Endothelial cell of hepatic sinusoid (primary cell): ENCODE results near the gene WHAMM.
"Not testable (repeated sequence)": the region's sequence is repeated elsewhere in the genome, so short reads cannot be mapped to it uniquely, and the experiment has no call there.

ENCODE experiments used
- in situ Hi-C: cut with HindIII; loops from 2 replicates; pipeline ENCODE4 v1.10.0; 2017; ENCODE audit warnings: low sequenced_read_pairs

The WHAMM gene

DNA sequence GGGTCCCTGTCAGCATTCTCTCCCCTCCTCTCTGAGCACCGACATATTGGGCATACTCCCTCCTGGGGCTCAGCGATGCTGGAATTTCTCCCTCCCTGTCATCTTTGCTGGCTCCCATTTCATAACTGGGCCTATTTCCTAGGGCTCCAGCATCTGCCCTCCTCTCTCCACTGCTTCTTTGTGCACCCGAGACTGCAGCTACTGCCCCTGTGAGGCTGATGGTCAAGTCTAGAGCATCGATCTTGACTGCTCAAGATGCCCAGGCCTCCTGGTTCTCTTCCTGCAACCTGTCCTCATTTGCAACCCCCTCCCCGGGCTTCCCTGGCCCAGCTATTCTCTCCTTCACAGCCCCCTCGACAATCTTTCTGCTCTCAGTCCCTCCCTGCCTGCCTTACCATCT, 53.5 kb downstream of the WHAMM start:
- in situ Hi-C loops: no loop called here

DNA sequence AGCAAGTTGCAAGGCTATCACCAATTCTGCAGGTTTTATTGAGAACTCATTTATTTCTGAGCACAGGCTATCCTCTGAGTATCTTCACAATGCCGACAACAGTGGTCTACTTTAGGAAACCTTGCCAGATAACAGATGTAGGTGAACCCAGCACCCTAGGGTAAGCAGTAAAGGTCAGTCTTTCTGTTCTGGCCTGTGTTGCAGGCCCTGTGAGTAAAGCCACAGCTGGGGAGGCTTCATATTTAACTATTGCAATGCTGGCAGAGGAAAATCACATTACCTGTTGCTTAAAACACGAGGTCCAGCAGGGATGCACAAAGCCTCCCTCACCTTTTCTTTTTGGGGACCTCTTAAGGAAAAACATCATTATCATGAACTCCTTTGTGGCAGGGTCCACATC, 55.5 kb downstream of the WHAMM start:
- in situ Hi-C loops: no loop called here

DNA sequence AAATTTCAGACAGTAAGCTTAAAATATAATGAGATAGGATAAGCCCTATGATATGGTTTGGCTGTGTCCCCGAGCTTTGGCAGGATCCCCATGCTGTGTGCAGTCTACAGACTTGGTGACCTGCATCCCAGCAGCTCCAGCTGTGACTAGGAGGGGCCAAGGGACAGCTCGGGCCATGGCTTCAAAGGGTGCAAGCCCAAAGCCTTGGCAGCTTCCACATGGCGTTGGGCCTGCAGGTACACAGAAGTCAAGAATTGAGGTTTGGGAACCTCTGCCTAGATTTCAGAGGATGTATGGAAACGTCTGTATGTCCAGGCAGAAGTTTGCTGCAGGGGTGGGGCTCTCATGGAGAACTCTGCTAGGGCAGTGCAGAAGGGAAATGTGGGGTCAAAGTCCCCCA, 56.2 kb downstream of the WHAMM start:
- in situ Hi-C loops: not testable (repeated sequence)

DNA sequence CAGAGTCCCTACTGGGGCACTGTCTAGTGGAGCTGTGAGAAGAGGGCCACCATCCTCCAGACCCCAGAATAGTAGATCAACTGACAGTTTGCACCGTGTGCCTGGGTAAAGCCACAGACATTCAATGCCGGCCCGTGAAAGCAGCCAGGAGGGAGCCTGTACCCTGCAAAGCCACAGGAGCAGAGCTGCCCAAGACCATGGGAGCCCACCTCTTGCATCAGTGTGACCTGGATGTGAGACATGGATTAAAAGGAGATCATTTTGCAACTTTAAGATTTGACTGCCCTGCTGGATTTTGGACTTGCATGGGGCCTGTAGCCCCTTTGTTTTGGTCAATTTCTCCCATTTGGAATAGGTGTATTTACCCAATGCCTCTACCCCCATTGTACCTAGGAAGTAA, 56.6 kb downstream of the WHAMM start:
- in situ Hi-C loops: not testable (repeated sequence)

DNA sequence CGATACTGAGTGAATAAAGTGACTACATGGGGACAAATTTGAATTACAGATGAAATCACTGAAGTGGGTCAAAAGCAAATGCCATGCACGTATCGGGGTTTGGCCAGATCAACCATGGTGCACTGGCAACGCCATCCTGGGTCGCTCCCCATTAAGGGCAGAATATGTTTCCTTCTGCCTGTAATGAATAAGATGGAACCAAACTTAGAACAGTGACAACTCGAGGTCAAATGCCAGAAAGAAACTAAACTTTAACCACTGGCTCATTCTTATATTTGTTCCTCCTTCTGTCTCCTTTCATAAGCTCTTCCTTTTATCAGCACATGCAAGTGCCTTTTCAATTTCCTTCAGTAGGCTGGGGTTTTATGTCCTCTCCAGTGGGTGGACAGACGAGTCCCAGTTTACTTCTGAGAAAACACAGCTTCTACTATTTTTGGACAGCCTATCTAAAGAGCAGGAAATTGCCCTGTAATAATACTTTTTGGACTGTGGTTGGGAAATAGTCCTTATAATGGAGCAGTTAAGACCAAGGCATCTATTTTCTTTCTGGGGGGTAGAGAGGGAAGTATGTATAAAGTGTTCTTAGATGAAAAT, 61.4 kb downstream of the WHAMM start:
- in situ Hi-C loops: no loop called here

DNA sequence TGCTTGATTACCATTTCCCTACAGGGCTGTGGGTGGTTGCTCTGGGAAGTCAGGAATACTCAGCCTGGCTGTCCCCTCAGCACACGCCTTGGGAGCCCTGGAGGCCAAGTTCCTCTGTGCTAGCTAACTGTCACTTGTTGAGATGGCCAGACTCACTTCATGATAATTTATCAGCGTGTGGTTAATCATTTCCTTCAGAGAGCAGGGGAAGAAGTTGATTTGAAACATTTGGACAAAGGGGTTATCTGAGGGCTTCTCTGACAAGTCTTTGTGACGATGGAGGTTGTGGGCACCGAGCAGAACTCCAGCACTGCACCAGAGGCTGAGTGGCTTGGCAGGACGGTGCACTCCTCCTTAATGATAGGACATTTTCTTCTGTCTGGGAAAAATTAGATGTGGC, 61.9 kb downstream of the WHAMM start:
- in situ Hi-C loops: no loop called here

DNA sequence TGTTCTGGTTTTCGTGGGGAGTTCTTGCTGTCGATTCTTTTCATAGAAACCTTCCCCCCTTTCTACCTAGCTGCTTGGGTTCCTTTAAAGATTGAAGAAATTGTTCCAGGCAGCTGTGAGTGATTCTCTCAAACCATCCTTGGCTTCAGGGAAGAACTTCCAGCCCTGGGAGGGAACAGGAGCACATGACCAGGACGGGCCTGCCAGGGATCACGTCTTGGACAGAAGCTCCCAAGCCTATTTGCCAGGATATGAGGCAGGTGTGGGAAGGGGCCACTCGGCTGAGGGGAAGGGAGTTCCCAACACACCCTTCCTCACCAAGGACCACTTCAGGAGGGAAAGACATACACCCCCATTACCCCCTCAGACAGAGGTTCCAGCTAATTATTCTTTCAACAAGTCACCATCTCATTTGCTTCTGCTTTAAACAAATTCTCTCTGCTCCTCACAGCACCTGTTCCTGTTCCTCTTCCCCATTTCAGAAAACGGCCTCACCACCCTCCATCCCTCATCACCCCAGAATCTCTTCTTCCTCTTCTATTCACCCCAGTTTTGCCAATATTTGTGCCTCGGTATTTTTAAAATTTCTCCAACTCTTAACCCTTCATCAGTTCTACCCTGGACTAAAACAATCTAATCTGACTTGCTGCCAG, 62.5 kb downstream of the WHAMM start:
- in situ Hi-C loops: no loop called here

DNA sequence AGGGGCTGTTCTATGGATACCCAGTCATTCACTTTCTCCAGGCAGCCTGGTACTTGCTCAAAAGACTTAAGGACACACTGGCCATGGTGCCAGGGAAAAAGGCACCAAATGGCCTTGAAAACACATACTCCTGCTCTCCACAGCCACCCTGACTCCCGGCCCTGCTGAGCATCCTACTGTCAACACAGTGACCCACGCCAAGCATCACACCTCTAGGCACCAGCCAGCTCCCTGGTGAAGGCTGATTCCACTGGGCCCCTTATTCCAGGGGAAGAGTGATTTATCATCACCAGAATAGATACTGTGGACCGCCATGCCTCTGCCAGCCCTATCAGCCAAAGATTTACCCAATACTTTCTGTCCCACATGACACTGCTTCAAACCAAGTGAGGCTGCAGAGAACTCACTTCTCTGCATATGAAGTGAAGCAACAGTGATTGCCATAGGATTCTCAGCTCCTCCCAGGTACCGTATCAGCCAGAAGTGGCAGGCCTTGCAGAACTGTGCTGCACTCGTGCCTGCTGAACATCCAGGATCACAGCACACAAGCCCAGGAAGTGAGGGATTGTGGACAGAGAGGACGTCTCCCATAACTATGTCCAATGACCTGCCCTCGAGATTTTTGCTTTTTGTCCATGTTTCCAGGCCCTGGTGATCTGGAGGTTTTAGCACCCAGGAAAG, 63.7 kb downstream of the WHAMM start:
- in situ Hi-C loops: no loop called here

DNA sequence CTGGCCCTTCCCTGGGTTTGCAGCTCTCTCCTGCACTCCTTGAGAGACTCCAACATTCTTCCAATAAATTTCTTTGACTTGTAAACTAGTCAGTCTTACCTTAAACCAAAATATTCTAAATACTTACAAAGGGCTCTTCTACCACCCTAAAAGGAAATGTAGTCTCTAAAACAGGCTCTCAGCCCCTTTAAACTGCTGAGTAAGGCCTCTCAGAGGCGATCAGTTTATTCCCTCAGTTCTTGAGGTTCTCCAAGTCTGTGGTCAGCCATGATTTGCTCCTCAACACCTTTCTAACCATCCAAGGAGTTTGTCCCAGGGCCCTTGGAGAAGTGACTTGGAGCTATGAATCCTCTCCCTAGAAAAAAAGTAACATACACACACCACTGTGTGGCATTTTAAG, 64.8 kb downstream of the WHAMM start:
- in situ Hi-C loops: no loop called here

DNA sequence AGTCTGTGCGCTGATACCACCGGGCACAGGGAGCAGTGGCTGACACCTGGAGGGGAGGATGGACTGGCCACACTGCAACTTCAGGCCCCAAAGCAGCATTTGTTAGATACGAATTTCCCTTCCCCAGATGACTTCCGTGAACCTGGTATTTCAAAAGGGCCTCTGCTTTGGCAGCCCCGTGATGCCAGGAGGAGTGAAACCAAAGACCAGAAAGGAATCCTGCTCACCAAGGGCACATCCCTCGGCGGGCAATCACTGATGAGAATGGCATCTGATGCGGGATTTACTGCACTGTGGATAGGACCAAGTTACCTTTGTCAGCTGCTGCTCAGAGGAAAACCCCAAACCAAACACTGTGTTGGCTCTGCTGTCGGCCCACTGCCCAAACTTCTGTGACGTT, 65.5 kb downstream of the WHAMM start:
- in situ Hi-C loops: no loop called here

DNA sequence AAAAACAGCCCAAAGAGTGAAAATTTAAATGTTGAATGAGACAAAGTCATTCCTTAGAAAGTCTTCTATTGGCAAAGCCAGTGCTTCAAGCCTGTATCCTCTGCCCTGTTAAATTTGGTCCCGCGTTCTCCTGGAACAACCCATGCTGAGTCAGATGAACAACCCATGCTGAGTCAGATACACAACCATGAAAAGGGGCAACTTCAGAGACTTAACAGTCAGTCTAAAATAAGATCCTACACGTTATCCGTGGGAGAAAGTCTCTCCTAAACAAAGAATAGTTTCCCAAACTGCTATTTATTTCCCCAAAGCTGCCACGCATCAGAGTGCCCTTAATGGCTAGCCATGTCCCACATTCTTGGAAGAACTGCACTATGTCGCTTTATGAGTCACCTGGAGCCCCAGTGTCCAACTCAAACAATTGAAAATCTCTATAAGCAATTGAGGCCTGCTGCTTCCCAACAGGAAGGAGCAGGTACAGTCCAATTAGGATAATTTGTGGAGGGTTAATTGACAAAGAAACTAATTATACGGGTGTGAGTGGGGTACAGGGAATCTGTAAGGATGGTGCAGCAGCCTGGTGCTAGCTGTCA, 66.1 kb downstream of the WHAMM start:
- in situ Hi-C loops: no loop called here

DNA sequence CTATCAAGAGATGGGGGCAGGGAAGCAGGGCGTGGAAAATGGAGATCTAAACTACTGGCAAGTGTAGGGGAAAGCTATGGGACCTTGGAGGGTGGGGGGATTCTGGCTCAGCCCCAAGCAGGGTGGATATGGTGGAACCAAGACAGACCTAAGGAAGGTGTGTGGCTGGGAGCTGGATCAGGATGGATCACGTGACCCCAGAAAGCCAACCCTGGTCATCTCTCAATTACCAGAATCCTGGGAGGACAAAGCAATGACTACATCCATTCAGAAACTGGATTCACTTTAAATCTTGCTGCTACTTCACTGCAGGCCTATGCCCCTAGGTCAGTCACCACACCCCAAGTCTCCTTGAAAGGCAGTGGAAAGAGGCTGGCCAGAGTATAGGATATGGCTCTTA, 68.4 kb downstream of the WHAMM start:
- in situ Hi-C loops: no loop called here

DNA sequence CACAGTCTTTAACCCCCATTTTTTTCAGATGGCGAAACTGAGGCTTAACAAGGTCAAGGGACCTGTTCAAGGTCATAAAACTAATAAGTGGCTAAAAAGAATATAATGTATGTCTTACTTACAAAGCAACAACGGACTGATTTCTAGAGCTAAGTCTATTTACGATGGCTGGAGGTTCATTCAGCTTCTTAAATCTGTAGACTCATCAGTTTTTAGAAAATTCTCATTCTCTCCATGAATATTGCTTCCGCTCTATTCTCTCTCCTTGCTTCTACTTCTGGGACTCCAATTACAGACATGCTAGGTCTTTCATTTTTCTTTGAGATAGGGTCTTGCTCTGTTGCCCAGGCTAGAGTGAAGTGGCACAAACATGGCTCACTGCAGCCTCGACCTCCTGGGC, 68.9 kb downstream of the WHAMM start:
- in situ Hi-C loops: no loop called here

DNA sequence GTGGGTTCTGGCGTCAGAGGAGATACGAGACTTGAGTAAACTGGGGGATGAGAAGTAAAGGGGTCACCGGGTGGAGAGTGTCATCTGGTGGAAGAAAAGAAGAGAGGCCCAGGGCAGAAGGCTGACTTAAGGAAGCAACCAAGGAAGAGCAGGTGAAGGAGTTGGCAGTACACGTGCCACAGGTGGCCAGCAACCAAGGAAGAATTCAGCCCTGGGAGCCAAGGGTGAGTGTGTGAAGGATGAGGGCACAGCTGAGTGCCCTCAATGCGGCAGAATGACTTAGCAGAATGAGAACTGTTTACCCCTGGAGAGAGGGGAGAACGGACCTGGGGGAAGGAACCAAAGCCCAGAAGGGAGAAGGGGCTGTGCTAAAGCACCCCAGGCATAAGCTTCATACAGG, 71.3 kb downstream of the WHAMM start:
- in situ Hi-C loops: no loop called here

DNA sequence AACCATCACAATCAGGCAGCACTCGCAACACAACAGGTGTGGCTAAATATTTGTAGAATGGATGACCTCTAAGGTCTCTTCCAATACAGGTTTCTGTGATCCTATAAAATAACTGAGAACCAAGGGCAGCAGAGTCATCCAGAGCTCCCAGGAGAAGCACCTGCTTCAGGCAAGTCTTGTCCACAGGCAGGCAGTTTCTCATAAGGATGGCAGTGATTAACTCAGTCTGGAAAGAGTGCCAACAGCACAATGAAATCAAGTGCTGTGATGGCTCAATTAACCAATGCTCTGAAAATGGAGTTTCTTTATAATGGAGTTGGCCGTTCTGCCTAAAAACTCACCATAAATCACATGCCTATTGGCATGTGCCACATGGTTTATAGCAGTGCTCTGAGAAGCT, 72.3 kb downstream of the WHAMM start:
- in situ Hi-C loops: no loop called here

DNA sequence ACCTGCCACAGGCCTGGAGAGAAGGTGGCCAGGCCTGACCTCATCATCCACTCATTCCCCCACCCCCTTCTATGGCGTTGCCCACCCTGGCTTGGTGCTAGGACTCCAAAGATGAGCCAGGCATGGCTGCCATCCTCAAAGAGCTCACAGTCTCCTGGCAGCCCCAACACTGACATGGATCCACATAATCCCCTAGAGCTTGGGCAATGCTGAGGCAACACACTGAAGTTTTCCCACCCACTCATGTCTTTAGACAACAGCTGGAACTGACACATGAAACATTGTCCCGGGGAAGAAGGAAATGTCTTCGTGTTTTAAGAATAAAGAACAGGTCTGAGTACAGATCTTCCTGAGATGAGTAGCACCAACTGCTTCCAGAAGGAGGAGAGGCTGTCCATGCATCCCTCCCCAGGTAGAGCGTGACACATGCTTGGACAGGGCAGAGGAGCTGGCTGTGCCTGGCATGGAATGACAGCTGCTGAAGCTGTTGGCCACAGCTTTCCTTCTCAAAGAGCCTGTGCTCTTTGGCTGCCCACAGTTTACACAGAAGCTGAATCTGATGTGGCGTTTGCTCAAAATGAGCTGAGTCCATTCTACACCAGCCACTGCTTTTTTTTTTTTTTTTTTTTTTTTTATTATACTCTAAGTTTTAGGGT, 73.0 kb downstream of the WHAMM start:
- in situ Hi-C loops: no loop called here
